Right lobe of liver (tissue), 6 donors: ENCODE data around the gene RHOD. TPM values are rescaled to one million over a fixed set of nuclear protein-coding genes. Genes with fewer than 3 reads are reported as not detected.

Experiments used
- ATAC-seq, 4 donors: fragments of 200-7000 bp; cut with Tn5 transposase; one replicate each; pipeline ENCODE4 v1.9.1; 2020; ENCODE audit warnings: mild to moderate bottlenecking in 4 of 4, moderate library complexity in 4 of 4
- DNase-seq, 3 donors: peaks; one replicate each; pipeline ENCODE4 v3.0.0-alpha.2; 2020
- H3K27ac ChIP-seq, 3 donors: fragments of 200-600 bp; one replicate each; pipeline ENCODE4 v1.8.0; 2022
- H3K27me3 ChIP-seq, 2 donors: fragments of 200-600 bp; one replicate each; pipeline ENCODE4 v1.8.0; 2022
- H3K36me3 ChIP-seq, 4 donors: fragments of 200-600 bp; sonication (generic) in 1 of 4; one replicate each; pipeline versions ENCODE4 v1.5.1 to v1.8.0; 2017 to 2022; ENCODE audit warnings: control low read depth in 1 of 4
- H3K4me1 ChIP-seq, 4 donors: fragments of 200-600 bp; sonication (generic) in 1 of 4; one replicate each; pipeline versions ENCODE4 v1.5.1 to v1.8.0; 2017 to 2022; ENCODE audit warnings: control low read depth in 1 of 4
- H3K4me3 ChIP-seq, 3 donors: fragments of 200-600 bp; one replicate each; pipeline ENCODE4 v1.8.0; 2022
- H3K9me3 ChIP-seq, 4 donors: fragments of 200-600 bp; sonication (generic) in 1 of 4; one replicate each; pipeline versions ENCODE4 v1.5.1 to v1.8.0; 2017 to 2022; ENCODE audit warnings: control low read depth in 1 of 4
- POLR2A ChIP-seq: fragments of 450-650 bp; IDR thresholded peaks from one replicate; pipeline ENCODE4 v1.6.1; 2017; ENCODE audit warnings: antibody characterized with exemption, mild to moderate bottlenecking
- WGBS: methylation state at CpG from one replicate; pipeline ENCODE4 v1.1.6; 2018; ENCODE audit warnings: low coverage, low lambda C conversion rate; ENCODE audit not compliant: insufficient coverage; ENCODE audit errors: missing lambda C conversion rate; 5-methylcytosine and 5-hydroxymethylcytosine counted together
- intact Hi-C, 2 donors: fragments of 100-400 bp; cut with DNase I; formaldehyde crosslinking; loops; one replicate each; pipeline versions ENCODE4 v1.11.2 to v1.14.1; 2022
- total RNA-seq, 6 experiments: library from RNA; depleted of rRNA in 2 of 6; stranded (reverse); fragments of >200 nt in 2 of 6; fragmentation: NEBNext Ultra II Directional in 3 of 6; extraction: Animal tissue kit (Norgen Biotek cat#: 25700) in 3 of 6; gene quantifications; one replicate each; pipeline versions ENCODE4 v1.1.0 to v1.2.4, GENCODE V29; 2016 to 2023
- TF ChIP-seq, protein P1 (sequence below), 4 donors: fragments of 200-600 bp in 3 of 4; fragments of 450-650 bp in 1 of 4; IDR thresholded peaks; one replicate each; pipeline versions ENCODE4 v1.5.1 to v1.8.0; 2016 to 2022; ENCODE audit warnings: antibody characterized with exemption in 4 of 4, mild to moderate bottlenecking in 2 of 4
- donor health status: DM: no; HTN: yes; CAD: no.
- donor health status: DM: no; HTN: no; CAD: no.
- donor health status: DM: no; HTN: no; CAD: no.
- donor health status: DM: no; HTN: yes; CAD: no.
- donor health status: DM: no; HTN: yes; CAD: no.

The RHOD gene
- total RNA-seq, 6 experiments from 2014 or later, result 17.8 to 106 (median 47.3) TPM

- Histone ChIP-seq H3K9me3 (no peaks in the 10 kb centered on the region), H3K4me3 (peak overlapping the region; percentile 29 to 78 (median 53)), H3K36me3 (no peaks in the 10 kb centered on the region), H3K27me3 (no peaks in the 10 kb centered on the region), H3K4me1 (peaks cover 0 to 31% (median 4%) of the 10 kb centered on the region in 4 donors), H3K27ac (peak overlapping the region; percentile 92 to 99 (median 97))
- DNase-seq (peak; percentile 54 to 64 (median 60)), ATAC-seq (peak in 1 of 4 donors; percentile 23)
- intact Hi-C loops, result no loop called here
- TF ChIP-seq POLR2A, result no peak
- TF ChIP-seq, protein P1, sequence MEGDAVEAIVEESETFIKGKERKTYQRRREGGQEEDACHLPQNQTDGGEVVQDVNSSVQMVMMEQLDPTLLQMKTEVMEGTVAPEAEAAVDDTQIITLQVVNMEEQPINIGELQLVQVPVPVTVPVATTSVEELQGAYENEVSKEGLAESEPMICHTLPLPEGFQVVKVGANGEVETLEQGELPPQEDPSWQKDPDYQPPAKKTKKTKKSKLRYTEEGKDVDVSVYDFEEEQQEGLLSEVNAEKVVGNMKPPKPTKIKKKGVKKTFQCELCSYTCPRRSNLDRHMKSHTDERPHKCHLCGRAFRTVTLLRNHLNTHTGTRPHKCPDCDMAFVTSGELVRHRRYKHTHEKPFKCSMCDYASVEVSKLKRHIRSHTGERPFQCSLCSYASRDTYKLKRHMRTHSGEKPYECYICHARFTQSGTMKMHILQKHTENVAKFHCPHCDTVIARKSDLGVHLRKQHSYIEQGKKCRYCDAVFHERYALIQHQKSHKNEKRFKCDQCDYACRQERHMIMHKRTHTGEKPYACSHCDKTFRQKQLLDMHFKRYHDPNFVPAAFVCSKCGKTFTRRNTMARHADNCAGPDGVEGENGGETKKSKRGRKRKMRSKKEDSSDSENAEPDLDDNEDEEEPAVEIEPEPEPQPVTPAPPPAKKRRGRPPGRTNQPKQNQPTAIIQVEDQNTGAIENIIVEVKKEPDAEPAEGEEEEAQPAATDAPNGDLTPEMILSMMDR (IDR thresholded peaks at IDR 0.05), result no peak
- 12% methylated on average over 5 of the region's 65 CpGs for WGBS
Observed at GRCh38 chr11:67117672-67118180, 61.1 kb downstream of the RHOD start.

GRCh38 chr11:67118181-67118766, 61.6 kb downstream of the RHOD start:
- ATAC-seq, result peak; percentile 6 to 42 (median 20)
- Histone ChIP-seq H3K4me3 (peak overlapping the region; percentile 48 to 78 (median 53)), H3K9me3 (no peaks in the 10 kb centered on the region), H3K27me3 (no peaks in the 10 kb centered on the region), H3K4me1 (peaks cover 0 to 32% (median 4%) of the 10 kb centered on the region in 4 donors), H3K36me3 (no peaks in the 10 kb centered on the region), H3K27ac (peak overlapping the region; percentile 92 to 99 (median 97))
- peak; percentile 63 to 73 (median 67) for DNase-seq
- intact Hi-C loops, result no loop called here
- TF ChIP-seq POLR2A, result peak; percentile 41
- TF ChIP-seq, protein P1 (IDR thresholded peaks at IDR 0.05), result no peak
- WGBS, result no CpG with 5 or more reads among the region's 59 CpGs

DNA sequence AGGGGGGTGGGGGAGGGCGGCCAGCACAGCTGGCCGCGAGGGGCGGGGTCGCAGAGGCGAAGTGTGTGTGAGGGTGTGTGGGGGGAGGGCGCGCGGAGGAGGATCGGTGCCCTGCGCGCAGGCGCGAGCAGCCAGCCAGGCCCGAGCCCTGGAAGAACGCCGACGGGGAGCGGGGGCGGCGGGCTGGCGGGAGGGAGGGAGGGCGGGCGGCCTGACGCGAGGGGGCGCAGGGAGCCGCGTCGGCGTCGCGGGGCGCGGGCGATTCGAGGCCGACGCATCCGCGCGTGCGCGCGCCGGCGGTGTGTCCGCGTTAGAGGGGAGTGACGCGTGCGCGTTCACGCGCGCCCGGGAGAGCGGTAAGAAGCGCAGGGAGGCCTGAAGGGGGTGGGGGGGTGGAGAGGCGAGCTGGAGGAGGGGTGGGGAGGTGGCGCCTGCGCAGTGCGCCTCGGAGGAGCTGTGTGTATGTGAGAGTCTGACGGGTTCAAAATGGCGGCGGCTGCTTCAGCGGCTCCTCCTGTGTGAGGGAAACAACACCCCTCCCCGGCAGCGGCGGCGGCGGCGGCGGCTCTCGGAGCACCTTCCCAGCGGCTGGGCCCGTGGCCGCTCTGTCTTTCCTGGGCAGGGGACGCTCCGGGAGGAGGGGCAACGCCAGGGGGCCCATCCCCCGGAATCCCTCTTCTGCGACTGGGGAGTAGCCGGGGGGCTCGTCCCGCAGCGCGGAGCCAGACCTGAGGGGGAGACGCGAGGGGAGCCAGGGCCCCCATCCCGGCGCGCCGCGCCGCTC, 62.3 kb downstream of the RHOD start, which contains the start of gene KDM2A:
Gene KDM2A, plus strand, starts transcription at position 463 of the 784 bp plus-strand sequence. CDS start 2,054 bp downstream, outside the sequence.
- Histone ChIP-seq H3K27ac (peak within 1 kb of the TSS; percentile 92 to 99 (median 97)), H3K9me3 (no peaks in the 10 kb centered on the region), H3K36me3 (no peaks in the 10 kb centered on the region), H3K4me3 (peak within 1 kb of the TSS; percentile 75 to 86 (median 85)), H3K27me3 (no peaks in the 10 kb centered on the region), H3K4me1 (peaks cover 0 to 39% (median 4%) of the 10 kb centered on the region in 4 donors)
- intact Hi-C loops, result no loop called here
- DNase-seq, result peak; percentile 99 to 100 (median 100)
- WGBS, result under 1% methylated on average over 38 of the region's 97 CpGs
- ATAC-seq, result peak; percentile 79 to 89 (median 84)
- TF ChIP-seq, protein P1 (IDR thresholded peaks at IDR 0.05), result peak in 3 of 4 donors; percentile 41 to 68 (median 58)
- TF ChIP-seq POLR2A, result peak; percentile 50

- intact Hi-C loops, result loop anchor here in 1 of 2 donors (10.0 kb wide), 1 partner anchor 55 kb away; no protein-coding TSS in a partner anchor
Observed at GRCh38 chr11:67119585-67120391, 63.1 kb downstream of the RHOD start.

More at GRCh38 chr11:67119585-67120391, 63.1 kb downstream of the RHOD start:
- Histone ChIP-seq H3K4me3 (peak overlapping the region; percentile 75 to 86 (median 85)), H3K4me1 (peaks cover 0 to 39% (median 4%) of the 10 kb centered on the region in 4 donors), H3K27ac (peak overlapping the region; percentile 92 to 99 (median 95)), H3K36me3 (peaks cover 0 to 3% (median 0%) of the 10 kb centered on the region in 4 donors), H3K9me3 (no peaks in the 10 kb centered on the region), H3K27me3 (no peaks in the 10 kb centered on the region)
- WGBS, result under 1% methylated on average over 21 of the region's 61 CpGs
- peak in 2 of 4 donors; percentile 1 to 3 for ATAC-seq
- peak; percentile 42 to 63 (median 56) for DNase-seq
- TF ChIP-seq POLR2A, result no peak
- TF ChIP-seq, protein P1 (IDR thresholded peaks at IDR 0.05), result peak in 1 of 4 donors; percentile 9
